GM12878 (cell line): ENCODE data around the gene PKD1. TPM values are rescaled to one million over a fixed set of nuclear protein-coding genes. Genes with fewer than 3 reads are reported as not detected.

Experiments used
- ATAC-seq: fragments of 200-7000 bp; cut with Tn5 transposase; 3 replicates; pipeline ENCODE4 v1.9.1; 2020; ENCODE audit warnings: mild to moderate bottlenecking, moderate library complexity
- BruUV-seq: library from RNA; stranded (reverse); fragments of 400-500 nt; replicated peaks from 2 replicates; lab custom pipeline; 2021; lab: Mats Ljungman, UMichigan
- CTCF ChIA-PET: fragments of 300-600 bp; sonication (Branson Sonifier 250); formaldehyde crosslinking; extraction: SDS; loops from one replicate; lab custom pipeline; 2021; ENCODE audit warnings: inconsistent platforms; lab: Yijun Ruan, JAX
- POLR2A ChIA-PET: fragments of 350-600 bp; formaldehyde crosslinking; extraction: SDS; loops from one replicate; lab custom pipeline; 2021; ENCODE audit warnings: inconsistent platforms; lab: Charles Lee
- RAD21 ChIA-PET: fragments of 300-600 bp; sonication (Branson Sonifier 250); formaldehyde crosslinking; loops from one replicate; lab custom pipeline; 2023; ENCODE audit warnings: antibody characterized with exemption; ENCODE audit not compliant: unreplicated experiment; lab: Charles Lee
- SMC1A ChIA-PET: fragments of 300-600 bp; sonication (Branson Sonifier 250); formaldehyde crosslinking; loops from one replicate; lab custom pipeline; 2023; ENCODE audit not compliant: unreplicated experiment, uncharacterized antibody; lab: Charles Lee
- DNase-seq: peaks from one replicate; pipeline ENCODE4 v3.0.0-alpha.2; 2011; ENCODE audit warnings: low read depth, low spot score
- FAIRE-seq: peaks from 3 replicates; lab custom pipeline; 2011; peaks lifted over from hg19 to GRCh38; lab: Jason Lieb, UNC
- H2AFZ ChIP-seq: 2 replicates; pipeline ENCODE4 v1.6.0; 2011; ENCODE audit warnings: low read depth, low read length, control low read depth; ENCODE audit not compliant: control insufficient read depth
- H3K27ac ChIP-seq: 2 replicates; pipeline ENCODE4 v1.5.1; 2011; ENCODE audit warnings: control low read depth; ENCODE audit not compliant: control insufficient read depth, insufficient read depth
- H3K27me3 ChIP-seq, 2 experiments: replicated peaks in 1 of 2; 2 replicates each; pipeline versions ENCODE4 v1.6.0 to v1.6.1; 2011; ENCODE audit warnings: low read length in 1 of 2; ENCODE audit not compliant: control insufficient read depth in 2 of 2, insufficient read depth in 2 of 2
- H3K36me3 ChIP-seq, 2 experiments: 2 replicates each; pipeline ENCODE4 v1.5.1; 2011; ENCODE audit warnings: low read length in 1 of 2; ENCODE audit not compliant: control insufficient read depth in 2 of 2, insufficient read depth in 2 of 2
- H3K4me1 ChIP-seq: 2 replicates; pipeline ENCODE4 v1.6.1; 2011; ENCODE audit warnings: mild to moderate bottlenecking, low read length, moderate library complexity, mixed read lengths; ENCODE audit not compliant: control insufficient read depth, insufficient read depth
- H3K4me2 ChIP-seq: 2 replicates; pipeline ENCODE4 v1.6.0; 2011; ENCODE audit warnings: control low read depth; ENCODE audit not compliant: control insufficient read depth, insufficient read depth
- H3K4me3 ChIP-seq: fragments of 200-600 bp; sonication (generic); 2 replicates; pipeline ENCODE4 v1.5.1; 2016
- H3K79me2 ChIP-seq: 2 replicates; pipeline ENCODE4 v1.6.0; 2011; ENCODE audit warnings: low read length; ENCODE audit not compliant: control insufficient read depth, insufficient read depth
- H3K9ac ChIP-seq: 2 replicates; pipeline ENCODE4 v1.8.0; 2011; ENCODE audit warnings: low read length, control low read depth, mixed read lengths; ENCODE audit not compliant: control insufficient read depth, insufficient read depth
- H3K9me3 ChIP-seq: replicated peaks from 3 replicates; pipeline ENCODE4 v1.5.1; 2011; ENCODE audit warnings: mild to moderate bottlenecking, low read length; ENCODE audit not compliant: control insufficient read depth, insufficient read depth
- H4K20me1 ChIP-seq: 2 replicates; pipeline ENCODE4 v1.6.0; 2011; ENCODE audit not compliant: control insufficient read depth, insufficient read depth
- ATF3 ChIP-seq: IDR thresholded peaks from 2 replicates; pipeline ENCODE4 v1.6.1; 2011; ENCODE audit warnings: low read depth, mild to moderate bottlenecking, low read length, moderate library complexity, borderline replicate concordance; ENCODE audit errors: extremely low read depth
- BCLAF1 ChIP-seq: fragments of 450-650 bp; IDR thresholded peaks from 2 replicates; pipeline ENCODE4 v1.6.1; 2017; ENCODE audit warnings: antibody characterized with exemption, mild to moderate bottlenecking, moderate library complexity
- GABPA ChIP-seq: IDR thresholded peaks from 2 replicates; pipeline ENCODE4 v1.6.1; 2014; ENCODE audit warnings: antibody characterized with exemption, low read depth, mild to moderate bottlenecking, inconsistent platforms
- MTA2 ChIP-seq: fragments of 450-650 bp; IDR thresholded peaks from 2 replicates; pipeline ENCODE4 v1.6.1; 2016; ENCODE audit warnings: low read depth, mild to moderate bottlenecking, moderate library complexity
- RBBP5 ChIP-seq: fragments of 200-600 bp; sonication (generic); conservative IDR thresholded peaks from 2 replicates; pipeline ENCODE4 v1.6.1; 2016
- SKIL ChIP-seq: fragments of 450-650 bp; IDR thresholded peaks from 2 replicates; pipeline ENCODE4 v1.6.1; 2017; ENCODE audit warnings: mild to moderate bottlenecking, low read depth, inconsistent platforms; ENCODE audit not compliant: poor library complexity, severe bottlenecking
- STAT3 ChIP-seq: IDR thresholded peaks from 2 replicates; pipeline ENCODE4 v1.6.1; 2011; ENCODE audit warnings: low read depth, low read length, improper control_type of control experiment
- WGBS: methylation state at CpG from one replicate; pipeline ENCODE4 v1.1.6; 2016; ENCODE audit warnings: low lambda C conversion rate; ENCODE audit not compliant: insufficient replicate concordance, insufficient coverage; ENCODE audit errors: missing lambda C conversion rate; 5-methylcytosine and 5-hydroxymethylcytosine counted together
- in situ Hi-C: fragments of 300-500 bp; cut with MboI; formaldehyde crosslinking; loops from 9 replicates; pipeline ENCODE4 v1.14.3; 2018; ENCODE audit warnings: mixed read lengths
- intact Hi-C: fragments of 100-400 bp; cut with micrococcal nuclease; formaldehyde crosslinking; loops from one replicate; pipeline ENCODE4 v1.14.2; 2022; ENCODE audit not compliant: unreplicated experiment
- polyA plus RNA-seq, 11 experiments: library from polyadenylated mRNA; depleted of rRNA in 4 of 11; unstranded in 6 of 11; stranded (reverse) in 5 of 11; fragments of >200 nt; fragmentation: Nextera tagmentation in 4 of 11; fragmentation: Illumina TruSeq in 1 of 11; extraction: Ambion mirVana in 4 of 11; extraction: Trizol in 1 of 11; gene quantifications; 1 replicate in 1 of 11; 2 replicates in 10 of 11; pipeline versions ENCODE4 v1.2.1 to v1.2.3, GENCODE V29; 2011 to 2016; ENCODE audit warnings: inconsistent platforms in 2 of 11, missing spikeins in 2 of 11, low read depth in 1 of 11
- total RNA-seq, 4 experiments: library from RNA; depleted of rRNA in 3 of 4; stranded (reverse); fragments of >200 nt in 3 of 4; fragmentation: Illumina TruSeq in 1 of 4; extraction: Trizol in 1 of 4; gene quantifications; 2 replicates each; pipeline versions ENCODE4 v1.2.1 to v1.2.3, GENCODE V29; 2013 to 2021

Gene PKD1
- total and polyA plus RNA-seq, 10 of the 15 experiments (the other 5 are each of a cell fraction or from before 2014, with no cell fraction given), result 0.11 to 62.0 (median 6.1) TPM

GRCh38 chr16:2078096-2078495 lies 57.6 kb downstream of the PKD1 start:
- H3K4me3 ChIP-seq, result no peak overlapping the region
- intact Hi-C loops, result no loop called here
- BruUV-seq, result no TSS peak
- H2AFZ ChIP-seq, result no peak overlapping the region
- no peak overlapping the region for H3K4me2 ChIP-seq
- FAIRE-seq (no peak), ATAC-seq (no peak), DNase-seq (no peak)
- H3K79me2 ChIP-seq, result no peaks in the 10 kb centered on the region
- no peak overlapping the region for H3K27ac ChIP-seq
- H3K4me1 ChIP-seq, result no peaks in the 10 kb centered on the region
- POLR2A ChIA-PET, result no interaction called here
- TF ChIP-seq RBBP5 (no peak), ATF3 (no peak), SKIL (no peak), STAT3 (no peak), MTA2 (no peak), BCLAF1 (no peak), GABPA (no peak)
- no peaks in the 10 kb centered on the region for H4K20me1 ChIP-seq
- no peaks in the 10 kb centered on the region for H3K27me3 ChIP-seq
- CTCF ChIA-PET, result no interaction called here
- RAD21 ChIA-PET, result no interaction called here
- in situ Hi-C loops, result no loop called here
- peaks cover 0 to 7% of the 10 kb centered on the region in 2 experiments; a peak in 2 of 4 replicates for H3K36me3 ChIP-seq
- H3K9ac ChIP-seq, result no peak overlapping the region
- H3K9me3 ChIP-seq, result no peaks in the 10 kb centered on the region
- SMC1A ChIA-PET, result no interaction called here
- WGBS, result 97% methylated on average over 5 of the region's 7 CpGs
